Large intestine (tissue), 3 donors: Measurements from ENCODE around the gene LRRC19. TPM values are rescaled to one million over a fixed set of nuclear protein-coding genes. Genes with fewer than 3 reads are reported as not detected.

Experiments
- DNase-seq, 2 donors: peaks; one replicate each; pipeline versions ENCODE4 v3.0.0 to v3.0.0-alpha.2; 2013
- H3K27ac ChIP-seq: one replicate; pipeline ENCODE4 v1.5.1; 2013; ENCODE audit warnings: low read length
- H3K27me3 ChIP-seq: 2 replicates; pipeline ENCODE4 v1.6.1; 2013; ENCODE audit warnings: low read length; ENCODE audit not compliant: control insufficient read depth, insufficient read depth
- H3K36me3 ChIP-seq: 2 replicates; pipeline ENCODE4 v1.6.1; 2013; ENCODE audit warnings: low read length; ENCODE audit not compliant: control insufficient read depth, insufficient read depth
- H3K4me1 ChIP-seq: one replicate; pipeline ENCODE4 v1.6.1; 2013; ENCODE audit warnings: low read length; ENCODE audit not compliant: control insufficient read depth, insufficient read depth
- H3K4me3 ChIP-seq: one replicate; pipeline ENCODE4 v1.5.1; 2013; ENCODE audit warnings: low read length
- H3K9me3 ChIP-seq: one replicate; pipeline ENCODE4 v1.6.1; 2013; ENCODE audit warnings: mild to moderate bottlenecking, low read depth, low read length, moderate library complexity; ENCODE audit not compliant: control insufficient read depth
- WGBS: methylation state at CpG from one replicate; pipeline ENCODE4 v1.1.5; 2013; ENCODE audit warnings: low lambda C conversion rate; ENCODE audit not compliant: insufficient coverage; 5-methylcytosine and 5-hydroxymethylcytosine counted together
- polyA plus RNA-seq: library from polyadenylated mRNA; unstranded; fragments of 120-200 nt; gene quantifications from one replicate; pipeline ENCODE4 v1.2.1, GENCODE V29; 2013

LRRC19 gene
- polyA plus RNA-seq, 1 donor, result 83.7 TPM

GRCh38 chr9:26946753-26947727, 58.4 kb downstream of the LRRC19 start, which contains the start of gene PLAA:
Gene PLAA (minus strand): TSS chr9:26947242. CDS start chr9:26947045, 197 bp downstream.
- H3K27ac ChIP-seq, result peak within 1 kb of the TSS; percentile 90
- DNase-seq, result peak; percentile 91 to 96
- no peaks in the 10 kb centered on the region for H3K27me3 ChIP-seq
- H3K4me3 ChIP-seq, result peak within 1 kb of the TSS; percentile 95
- H3K9me3 ChIP-seq, result no peaks in the 10 kb centered on the region
- no CpG with 5 or more reads among the region's 76 CpGs for WGBS
- H3K4me1 ChIP-seq, result peaks cover 7% of the 10 kb centered on the region
- H3K36me3 ChIP-seq, result no peaks in the 10 kb centered on the region

- Histone ChIP-seq H3K9me3 (no peaks in the 10 kb centered on the region), H3K4me1 (peaks cover 7% of the 10 kb centered on the region), H3K27ac (no peak overlapping the region), H3K27me3 (no peaks in the 10 kb centered on the region), H3K36me3 (no peaks in the 10 kb centered on the region), H3K4me3 (peak overlapping the region; percentile 95)
- DNase-seq, result no peak
- 0% methylated on average over 1 of the region's 2 CpGs for WGBS
Measured at GRCh38 chr9:26945591-26945990, 59.9 kb downstream of the LRRC19 start.

Other genes starting within 250 kb of the LRRC19 start
- gene CAAP1, start 112.9 kb downstream of the LRRC19 start, polyA plus RNA-seq, result 34.7 TPM
- gene PLAA, start 58.4 kb downstream of the LRRC19 start, polyA plus RNA-seq, result 24.3 TPM
- gene IFT74, start 49.3 kb downstream of the LRRC19 start, polyA plus RNA-seq, result 20.8 TPM
- 14.6 TPM for gene TEK, start 103.6 kb upstream of the LRRC19 start, polyA plus RNA-seq